H9 (cell line): ENCODE results near the gene LIPC. TPM values are rescaled to one million over a fixed set of nuclear protein-coding genes. Genes with fewer than 3 reads are reported as not detected.

Experiments
- DNase-seq: peaks from one replicate; pipeline ENCODE4 v3.0.0-alpha.2; 2017
- H2AFZ ChIP-seq: one replicate; pipeline ENCODE4 v1.6.1; 2013; ENCODE audit warnings: mild to moderate bottlenecking, low read length, control low read depth, moderate library complexity
- H2AK5ac ChIP-seq: 2 replicates; pipeline ENCODE4 v1.6.1; 2013; ENCODE audit warnings: low read length, control low read depth, mixed read lengths; ENCODE audit not compliant: insufficient read length
- H2BK120ac ChIP-seq: one replicate; pipeline ENCODE4 v1.6.1; 2013; ENCODE audit warnings: low read depth, mild to moderate bottlenecking, low read length, control low read depth, inconsistent platforms; ENCODE audit not compliant: poor library complexity, severe bottlenecking
- H2BK12ac ChIP-seq: 2 replicates; pipeline ENCODE4 v1.6.1; 2013; ENCODE audit warnings: low read length, control low read depth, mixed read lengths, low read depth; ENCODE audit not compliant: insufficient read length
- H2BK15ac ChIP-seq: 2 replicates; pipeline ENCODE4 v1.6.1; 2013; ENCODE audit warnings: low read depth, low read length, control low read depth
- H2BK20ac ChIP-seq: one replicate; pipeline ENCODE4 v1.6.1; 2013; ENCODE audit warnings: low read depth, mild to moderate bottlenecking, low read length, control low read depth, inconsistent platforms; ENCODE audit not compliant: poor library complexity, severe bottlenecking
- H2BK5ac ChIP-seq: 2 replicates; pipeline ENCODE4 v1.6.1; 2013; ENCODE audit warnings: low read length, control low read depth, mixed read lengths; ENCODE audit not compliant: insufficient read length
- H3K14ac ChIP-seq: 2 replicates; pipeline ENCODE4 v1.6.1; 2013; ENCODE audit warnings: low read length, control low read depth; ENCODE audit not compliant: insufficient read depth
- H3K18ac ChIP-seq: 2 replicates; pipeline ENCODE4 v1.6.1; 2013; ENCODE audit warnings: low read depth, mild to moderate bottlenecking, mixed read lengths, low read length, control low read depth; ENCODE audit not compliant: insufficient read length
- H3K23ac ChIP-seq: 2 replicates; pipeline ENCODE4 v1.6.1; 2013; ENCODE audit warnings: low read length, control low read depth, mixed read lengths, low read depth; ENCODE audit not compliant: insufficient read length
- H3K23me2 ChIP-seq: 2 replicates; pipeline ENCODE4 v1.6.1; 2013; ENCODE audit warnings: low read depth, mild to moderate bottlenecking, mixed read lengths, low read length, control low read depth; ENCODE audit not compliant: insufficient read length, poor library complexity, severe bottlenecking
- H3K27ac ChIP-seq: 2 replicates; pipeline ENCODE4 v1.5.1; 2013; ENCODE audit warnings: low read length, control low read depth, mixed read lengths, low read depth; ENCODE audit not compliant: insufficient read length
- H3K27me3 ChIP-seq: 2 replicates; pipeline ENCODE4 v1.6.1; 2013; ENCODE audit warnings: low read length, control low read depth, inconsistent platforms; ENCODE audit not compliant: insufficient read depth
- H3K4ac ChIP-seq: 2 replicates; pipeline ENCODE4 v1.6.1; 2013; ENCODE audit warnings: low read depth, mild to moderate bottlenecking, control low read depth, inconsistent platforms, low read length, moderate library complexity
- H3K4me1 ChIP-seq: 2 replicates; pipeline ENCODE4 v1.6.1; 2013; ENCODE audit warnings: low read length, control low read depth, inconsistent platforms; ENCODE audit not compliant: insufficient read depth
- H3K4me2 ChIP-seq: 2 replicates; pipeline ENCODE4 v1.6.1; 2013; ENCODE audit warnings: low read length, control low read depth, mixed read lengths; ENCODE audit not compliant: insufficient read length, insufficient read depth
- H3K56ac ChIP-seq: 2 replicates; pipeline ENCODE4 v1.6.1; 2013; ENCODE audit warnings: low read depth, mild to moderate bottlenecking, mixed read lengths, low read length, control low read depth; ENCODE audit not compliant: insufficient read length
- H3K79me1 ChIP-seq: 2 replicates; pipeline ENCODE4 v1.6.1; 2013; ENCODE audit warnings: low read depth, mild to moderate bottlenecking, moderate library complexity, low read length, control low read depth, inconsistent platforms; ENCODE audit not compliant: insufficient read depth, poor library complexity, severe bottlenecking
- H3K79me2 ChIP-seq: 2 replicates; pipeline ENCODE4 v1.6.1; 2013; ENCODE audit warnings: low read length, control low read depth, inconsistent platforms; ENCODE audit not compliant: insufficient read depth
- H3K9ac ChIP-seq: 2 replicates; pipeline ENCODE4 v1.6.1; 2013; ENCODE audit warnings: low read length, control low read depth, mixed read lengths; ENCODE audit not compliant: insufficient read length; ENCODE audit errors: extremely low read depth
- H3K9me3 ChIP-seq: one replicate; pipeline ENCODE4 v1.6.1; 2013; ENCODE audit warnings: low read depth, low read length, inconsistent platforms; ENCODE audit not compliant: control insufficient read depth
- H3T11ph ChIP-seq: one replicate; pipeline ENCODE4 v1.6.1; 2013; ENCODE audit warnings: mild to moderate bottlenecking, low read length, control low read depth, inconsistent platforms
- H4K20me1 ChIP-seq: one replicate; pipeline ENCODE4 v1.6.1; 2013; ENCODE audit not compliant: control insufficient read depth, insufficient read length, insufficient read depth
- H4K5ac ChIP-seq: 2 replicates; pipeline ENCODE4 v1.6.1; 2013; ENCODE audit warnings: low read depth, mild to moderate bottlenecking, mixed read lengths, low read length, control low read depth; ENCODE audit not compliant: insufficient read length
- H4K8ac ChIP-seq: replicated peaks from 2 replicates; pipeline ENCODE4 v1.6.1; 2013; ENCODE audit warnings: low read length, control low read depth, mixed read lengths, low read depth; ENCODE audit not compliant: insufficient read length
- H4K91ac ChIP-seq: 2 replicates; pipeline ENCODE4 v1.6.1; 2013; ENCODE audit warnings: low read depth, mild to moderate bottlenecking, moderate library complexity, mixed read lengths, low read length, control low read depth; ENCODE audit not compliant: insufficient read length
- H3K27ac Mint-ChIP-seq, 3 experiments: 2 replicates in 2 of 3; 3 replicates in 1 of 3; pipeline ENCODE4 v1.8.0; 2020 to 2021; ENCODE audit warnings: mixed read lengths in 3 of 3, mild to moderate bottlenecking in 1 of 3, moderate library complexity in 1 of 3
- H3K27me3 Mint-ChIP-seq: 2 replicates; pipeline ENCODE4 v1.8.0; 2021; ENCODE audit warnings: low read depth, mild to moderate bottlenecking, moderate library complexity, mixed read lengths
- H3K36me3 Mint-ChIP-seq, 3 experiments: 2 replicates in 2 of 3; 3 replicates in 1 of 3; pipeline ENCODE4 v1.8.0; 2020 to 2021; ENCODE audit warnings: low read depth in 3 of 3, mixed read lengths in 3 of 3; ENCODE audit not compliant: insufficient read depth in 1 of 3
- H3K4me1 Mint-ChIP-seq, 2 experiments: 2 replicates each; pipeline ENCODE4 v1.8.0; 2020; ENCODE audit warnings: mixed read lengths in 2 of 2
- H3K4me3 Mint-ChIP-seq, 2 experiments: 2 replicates in 1 of 2; 3 replicates in 1 of 2; pipeline ENCODE4 v1.8.0; 2020 to 2021; ENCODE audit warnings: mild to moderate bottlenecking in 2 of 2, mixed read lengths in 2 of 2, moderate library complexity in 1 of 2
- H3K9me3 Mint-ChIP-seq, 2 experiments: 2 replicates in 1 of 2; 3 replicates in 1 of 2; pipeline ENCODE4 v1.8.0; 2020; ENCODE audit warnings: mild to moderate bottlenecking in 2 of 2, mixed read lengths in 2 of 2, moderate library complexity in 1 of 2
- CTCF ChIP-seq: fragments of 200-600 bp; sonication (generic); conservative IDR thresholded peaks from 3 replicates; pipeline ENCODE4 v1.8.0; 2021; ENCODE audit warnings: antibody characterized with exemption, mild to moderate bottlenecking
- WGBS: extraction: QIAGEN DNeasy Blood & Tissue Kit; methylation state at CpG from one replicate; pipeline ENCODE4 v1.1.7; 2013; ENCODE audit warnings: missing lambda C conversion rate, low lambda C conversion rate, mixed read lengths; ENCODE audit not compliant: insufficient read length; ENCODE audit errors: extremely low coverage; 5-methylcytosine and 5-hydroxymethylcytosine counted together
- total RNA-seq: library from RNA; stranded (reverse); gene quantifications from 2 replicates; pipeline ENCODE4 v1.2.1, GENCODE V29; 2021

The LIPC gene
- total RNA-seq, 1 experiment from 2014 or later, result not detected

GRCh38 chr15:58388211-58388610 is 43.6 kb upstream of the LIPC start:
- H2BK12ac ChIP-seq, result no peak overlapping the region
- no peak for TF ChIP-seq CTCF
- no peaks in the 10 kb centered on the region for H3K79me1 ChIP-seq
- H3K27ac Mint-ChIP-seq, result no peak overlapping the region
- H3K79me2 ChIP-seq, result no peaks in the 10 kb centered on the region
- no peak overlapping the region for H3K23ac ChIP-seq
- no peaks in the 10 kb centered on the region; a peak in 2 of 5 replicates for H3K9me3 Mint-ChIP-seq
- H2BK120ac ChIP-seq, result no peak overlapping the region
- no peaks in the 10 kb centered on the region for H4K20me1 ChIP-seq
- no peaks in the 10 kb centered on the region for H3K23me2 ChIP-seq
- no peaks in the 10 kb centered on the region for H3K9me3 ChIP-seq
- no peak overlapping the region for H3K4ac ChIP-seq
- H4K5ac ChIP-seq, result no peak overlapping the region
- H3K56ac ChIP-seq, result no peak overlapping the region
- no peak overlapping the region for H3K18ac ChIP-seq
- no peak overlapping the region for H2BK15ac ChIP-seq
- no peak overlapping the region for H2AFZ ChIP-seq
- no peak overlapping the region for H3K4me2 ChIP-seq
- peaks cover 19 to 23% of the 10 kb centered on the region in 2 experiments for H3K4me1 Mint-ChIP-seq
- H2BK20ac ChIP-seq, result no peak overlapping the region
- H3K14ac ChIP-seq, result no peak overlapping the region
- no peak overlapping the region for H4K8ac ChIP-seq
- no peaks in the 10 kb centered on the region for H3K4me1 ChIP-seq
- no peaks in the 10 kb centered on the region for H3K27me3 Mint-ChIP-seq
- no peak overlapping the region for H3K9ac ChIP-seq
- DNase-seq, result no peak
- H3K36me3 Mint-ChIP-seq, result no peaks in the 10 kb centered on the region
- no peak overlapping the region for H2AK5ac ChIP-seq
- H3K27ac ChIP-seq, result no peak overlapping the region
- no peak overlapping the region for H4K91ac ChIP-seq
- H3K27me3 ChIP-seq, result no peaks in the 10 kb centered on the region
- no peak overlapping the region for H3T11ph ChIP-seq
- WGBS, result no CpG with 5 or more reads among the region's 7 CpGs
- H2BK5ac ChIP-seq, result no peak overlapping the region
- no peak overlapping the region for H3K4me3 Mint-ChIP-seq
